Measurements from ENCODE around the gene ALDH3B2. TPM values are rescaled to one million over a fixed set of nuclear protein-coding genes. Genes with fewer than 3 reads are reported as not detected.

Gene ALDH3B2
- total and polyA plus RNA-seq, 4 donors: 1.1 to 4.8 (median 2.5) TPM

GRCh38 chr11:67630943-67631331 is 43.5 kb downstream of the ALDH3B2 start:
- DNase-seq (no peak), ATAC-seq (ENCODE audit: insufficient read depth, low FRiP score) (no peak)
- no peaks in the 10 kb centered on the region for H3K36me3 ChIP-seq (ENCODE audit: control insufficient read depth in 4 of 4, insufficient read depth in 4 of 4, low read length in 4 of 4)
- peaks cover 0 to 8% (median 4%) of the 10 kb centered on the region in 5 donors for H3K4me1 ChIP-seq (ENCODE audit: control insufficient read depth in 5 of 5, insufficient read depth in 5 of 5, low read length in 5 of 5)
- peak overlapping the region; percentile 82 to 88 for H3K27ac ChIP-seq (ENCODE audit: low read depth in 1 of 2, low read length in 1 of 2)
- H3K27me3 ChIP-seq (ENCODE audit: control insufficient read depth in 3 of 3, insufficient read depth in 3 of 3, low read length in 2 of 3): no peaks in the 10 kb centered on the region
- 64 to 67% methylated on average over 16 of the region's 16 CpGs for whole genome bisulfite sequencing, 2 donors
- H3K9ac ChIP-seq (ENCODE audit: insufficient read depth in 1 of 2, low read length in 2 of 2): peak overlapping the region; percentile 63 to 82
- no peak for TF ChIP-seq CTCF (IDR thresholded peaks at IDR 0.05; ENCODE audit: control extremely low read depth, extremely low read depth)
- no peak overlapping the region for H3K4me3 ChIP-seq
- no peaks in the 10 kb centered on the region for H3K9me3 ChIP-seq (ENCODE audit: control insufficient read depth in 4 of 4, insufficient read depth in 3 of 4, low read length in 3 of 4)

GRCh38 chr11:67630228-67630942 is 44.0 kb downstream of the ALDH3B2 start:
- Histone ChIP-seq H3K36me3 (ENCODE audit: control insufficient read depth in 4 of 4, insufficient read depth in 4 of 4, low read length in 4 of 4) (no peaks in the 10 kb centered on the region), H3K9ac (ENCODE audit: insufficient read depth in 1 of 2, low read length in 2 of 2) (peak overlapping the region; percentile 63 to 82), H3K9me3 (ENCODE audit: control insufficient read depth in 4 of 4, insufficient read depth in 3 of 4, low read length in 3 of 4) (no peaks in the 10 kb centered on the region), H3K4me1 (ENCODE audit: control insufficient read depth in 5 of 5, insufficient read depth in 5 of 5, low read length in 5 of 5) (peaks cover 0 to 8% (median 4%) of the 10 kb centered on the region in 5 donors), H3K27ac (ENCODE audit: low read depth in 1 of 2, low read length in 1 of 2) (peak overlapping the region; percentile 82 to 88), H3K4me3 (peak overlapping the region; percentile 45), H3K27me3 (ENCODE audit: control insufficient read depth in 3 of 3, insufficient read depth in 3 of 3, low read length in 2 of 3) (no peaks in the 10 kb centered on the region)
- ATAC-seq (ENCODE audit: insufficient read depth, low FRiP score) (peak; percentile 91), DNase-seq (peak; percentile 98 to 100 (median 99))
- 1 to 2% methylated on average over 54 to 70 of the region's 70 CpGs for WGBS, 2 donors
- peak; percentile 51 for TF ChIP-seq CTCF (IDR thresholded peaks at IDR 0.05; ENCODE audit: control extremely low read depth, extremely low read depth)

- peak within 1 kb of the TSS; percentile 88 to 94 for H3K27ac ChIP-seq (ENCODE audit: low read depth in 1 of 2, low read length in 1 of 2)
- 0 to 1% methylated on average over 70 to 102 of the region's 102 CpGs for WGBS, 2 donors
- H3K36me3 ChIP-seq (ENCODE audit: control insufficient read depth in 4 of 4, insufficient read depth in 4 of 4, low read length in 4 of 4): no peaks in the 10 kb centered on the region
These were observed 44.8 kb downstream of the ALDH3B2 start, which contains the start of gene NUDT8 for GRCh38 chr11:67629386-67630227. NUDT8 (minus strand) TSS chr11:67629937; CDS start chr11:67629911, 26 bp downstream.

More at GRCh38 chr11:67629386-67630227, 44.8 kb downstream of the ALDH3B2 start, which contains the start of gene NUDT8:
- Histone ChIP-seq H3K9ac (ENCODE audit: insufficient read depth in 1 of 2, low read length in 2 of 2) (peak within 1 kb of the TSS; percentile 63 to 82), H3K9me3 (ENCODE audit: control insufficient read depth in 4 of 4, insufficient read depth in 3 of 4, low read length in 3 of 4) (no peaks in the 10 kb centered on the region), H3K27me3 (ENCODE audit: control insufficient read depth in 3 of 3, insufficient read depth in 3 of 3, low read length in 2 of 3) (no peaks in the 10 kb centered on the region), H3K4me3 (peak within 1 kb of the TSS; percentile 47), H3K4me1 (ENCODE audit: control insufficient read depth in 5 of 5, insufficient read depth in 5 of 5, low read length in 5 of 5) (peaks cover 0 to 8% (median 4%) of the 10 kb centered on the region in 5 donors)
- peak; percentile 60 for TF ChIP-seq CTCF (IDR thresholded peaks at IDR 0.05; ENCODE audit: control extremely low read depth, extremely low read depth)
- peak; percentile 59 for ATAC-seq (ENCODE audit: insufficient read depth, low FRiP score)
- peak; percentile 71 to 81 (median 78) for DNase-seq
